ENCODE results near the gene KIF25.

The KIF25 gene

GRCh38 chr6:168015482-168016175 is 18.2 kb downstream of the KIF25 start:
- no peak for ATAC-seq
- TF ChIP-seq ESRRG (CRISPR knock-in tag; IDR thresholded peaks at IDR 0.05) (no peak), TOX (CRISPR knock-in tag; IDR thresholded peaks at IDR 0.05; ENCODE audit: borderline replicate concordance) (no peak), ZNF8 (CRISPR knock-in tag; IDR thresholded peaks at IDR 0.05) (no peak), BACH2 (CRISPR knock-in tag; IDR thresholded peaks at IDR 0.05; ENCODE audit: borderline replicate concordance) (no peak), ISL1 (CRISPR knock-in tag; IDR thresholded peaks at IDR 0.05) (no peak), CSDC2 (CRISPR knock-in tag; IDR thresholded peaks at IDR 0.05) (no peak), TSHZ2 (CRISPR knock-in tag; IDR thresholded peaks at IDR 0.05) (no peak)

GRCh38 chr6:168016176-168016620 is 18.7 kb downstream of the KIF25 start:
- TF ChIP-seq ARNTL (CRISPR knock-in tag; IDR thresholded peaks at IDR 0.05; ENCODE audit: borderline replicate concordance, low read depth) (no peak), ZC3H10 (CRISPR knock-in tag; IDR thresholded peaks at IDR 0.05) (no peak), ZNF565 (CRISPR knock-in tag; conservative IDR thresholded peaks at IDR 0.05; ENCODE audit: low read depth) (no peak), PATZ1 (CRISPR knock-in tag; IDR thresholded peaks at IDR 0.05; ENCODE audit: borderline replicate concordance) (no peak), GLIS3 (CRISPR knock-in tag; IDR thresholded peaks at IDR 0.05) (no peak), RARB (CRISPR knock-in tag; IDR thresholded peaks at IDR 0.05) (no peak), BACH2 (CRISPR knock-in tag; IDR thresholded peaks at IDR 0.05; ENCODE audit: borderline replicate concordance) (no peak), PPARA (CRISPR knock-in tag; IDR thresholded peaks at IDR 0.05; ENCODE audit: borderline replicate concordance) (no peak), SNAI2 (CRISPR knock-in tag; IDR thresholded peaks at IDR 0.05) (no peak), OSR1 (CRISPR knock-in tag; IDR thresholded peaks at IDR 0.05) (no peak), ESRRG (CRISPR knock-in tag; IDR thresholded peaks at IDR 0.05) (no peak), CSRNP3 (CRISPR knock-in tag; IDR thresholded peaks at IDR 0.05) (no peak), TSHZ2 (CRISPR knock-in tag; IDR thresholded peaks at IDR 0.05) (no peak)
- no peak for ATAC-seq

- no peak for TF ChIP-seq CREB5 (CRISPR knock-in tag; IDR thresholded peaks at IDR 0.05; ENCODE audit: low read depth)
- no peak for TF ChIP-seq PPARA (CRISPR knock-in tag; IDR thresholded peaks at IDR 0.05; ENCODE audit: borderline replicate concordance)
- ATAC-seq = no peak
These were observed 19.5 kb downstream of the KIF25 start for GRCh38 chr6:168016721-168017525.
